OCI-LY1 (cell line): ENCODE data around the gene CLIC6.

Experiments
- EZH2 ChIP-seq: fragments of 200-600 bp; sonication (generic), shearing (Covaris generic); IDR thresholded peaks from 2 replicates; pipeline ENCODE4 v1.8.0; 2017; ENCODE audit warnings: borderline replicate concordance, mixed run types, mild to moderate bottlenecking, antibody characterized with exemption, low read length, moderate library complexity, mixed read lengths
- TF ChIP-seq, protein P1 (sequence below): fragments of 200-600 bp; sonication (generic), shearing (Covaris generic); IDR thresholded peaks from 2 replicates; pipeline ENCODE4 v1.5.1; 2017; ENCODE audit warnings: mild to moderate bottlenecking, antibody characterized with exemption, low read length, moderate library complexity, mixed read lengths

GRCh38 chr21:34669149-34669879, 520 bp downstream of the CLIC6 start:
- TF ChIP-seq, protein P1, sequence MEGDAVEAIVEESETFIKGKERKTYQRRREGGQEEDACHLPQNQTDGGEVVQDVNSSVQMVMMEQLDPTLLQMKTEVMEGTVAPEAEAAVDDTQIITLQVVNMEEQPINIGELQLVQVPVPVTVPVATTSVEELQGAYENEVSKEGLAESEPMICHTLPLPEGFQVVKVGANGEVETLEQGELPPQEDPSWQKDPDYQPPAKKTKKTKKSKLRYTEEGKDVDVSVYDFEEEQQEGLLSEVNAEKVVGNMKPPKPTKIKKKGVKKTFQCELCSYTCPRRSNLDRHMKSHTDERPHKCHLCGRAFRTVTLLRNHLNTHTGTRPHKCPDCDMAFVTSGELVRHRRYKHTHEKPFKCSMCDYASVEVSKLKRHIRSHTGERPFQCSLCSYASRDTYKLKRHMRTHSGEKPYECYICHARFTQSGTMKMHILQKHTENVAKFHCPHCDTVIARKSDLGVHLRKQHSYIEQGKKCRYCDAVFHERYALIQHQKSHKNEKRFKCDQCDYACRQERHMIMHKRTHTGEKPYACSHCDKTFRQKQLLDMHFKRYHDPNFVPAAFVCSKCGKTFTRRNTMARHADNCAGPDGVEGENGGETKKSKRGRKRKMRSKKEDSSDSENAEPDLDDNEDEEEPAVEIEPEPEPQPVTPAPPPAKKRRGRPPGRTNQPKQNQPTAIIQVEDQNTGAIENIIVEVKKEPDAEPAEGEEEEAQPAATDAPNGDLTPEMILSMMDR, result no peak
- TF ChIP-seq EZH2, result no peak
